Neural progenitor cell (in vitro differentiated cells): Measurements from ENCODE around the gene SLC35E4. TPM values are rescaled to one million over a fixed set of nuclear protein-coding genes. Genes with fewer than 3 reads are reported as not detected.

Source experiments
- DNase-seq: peaks from one replicate; pipeline ENCODE4 v3.0.0-alpha.2; 2016; ENCODE audit warnings: low spot score
- H2AFZ ChIP-seq: fragments of 200-600 bp; sonication (generic); replicated peaks from 2 replicates; pipeline ENCODE4 v1.6.1; 2016; ENCODE audit warnings: antibody characterized with exemption
- H3F3A ChIP-seq: fragments of 200-600 bp; sonication (generic); 2 replicates; pipeline ENCODE4 v1.6.1; 2016; ENCODE audit warnings: antibody characterized with exemption, low read depth
- H3K27ac ChIP-seq: fragments of 200-600 bp; sonication (generic); 2 replicates; pipeline ENCODE4 v1.5.1; 2016; ENCODE audit warnings: mild to moderate bottlenecking
- H3K27me3 ChIP-seq: fragments of 200-600 bp; sonication (generic); 2 replicates; pipeline ENCODE4 v1.6.1; 2016; ENCODE audit warnings: mild to moderate bottlenecking, moderate library complexity
- H3K36me3 ChIP-seq: fragments of 200-600 bp; sonication (generic); 2 replicates; pipeline ENCODE4 v1.5.1; 2016
- H3K4me1 ChIP-seq: fragments of 200-600 bp; sonication (generic); 2 replicates; pipeline ENCODE4 v1.6.1; 2016; ENCODE audit warnings: mixed run types
- H3K4me2 ChIP-seq: fragments of 200-600 bp; sonication (generic); 2 replicates; pipeline ENCODE4 v1.6.1; 2016
- H3K4me3 ChIP-seq: fragments of 200-600 bp; sonication (generic); 2 replicates; pipeline ENCODE4 v1.5.1; 2016
- H3K79me2 ChIP-seq: fragments of 200-600 bp; sonication (generic); 2 replicates; pipeline ENCODE4 v1.6.1; 2016; ENCODE audit warnings: low read depth
- H3K9ac ChIP-seq: fragments of 200-600 bp; sonication (generic); 2 replicates; pipeline ENCODE4 v1.6.1; 2016
- H3K9me3 ChIP-seq: fragments of 200-600 bp; sonication (generic); 2 replicates; pipeline ENCODE4 v1.5.1; 2016; ENCODE audit warnings: low read depth
- H4K20me1 ChIP-seq: fragments of 200-600 bp; sonication (generic); 2 replicates; pipeline ENCODE4 v1.6.1; 2016; ENCODE audit warnings: low read depth
- H3K27ac Mint-ChIP-seq: 3 replicates; pipeline ENCODE4 v1.8.0; 2021; ENCODE audit warnings: mixed read lengths
- H3K27me3 Mint-ChIP-seq: 2 replicates; pipeline ENCODE4 v1.8.0; 2022; ENCODE audit warnings: low read depth, mild to moderate bottlenecking, inconsistent platforms, moderate library complexity, mixed read lengths; ENCODE audit not compliant: insufficient read depth
- H3K36me3 Mint-ChIP-seq: 3 replicates; pipeline ENCODE4 v1.8.0; 2021; ENCODE audit warnings: mixed read lengths
- H3K4me1 Mint-ChIP-seq: 3 replicates; pipeline ENCODE4 v1.8.0; 2021; ENCODE audit warnings: mixed read lengths
- H3K4me3 Mint-ChIP-seq: 3 replicates; pipeline ENCODE4 v1.8.0; 2021; ENCODE audit warnings: mild to moderate bottlenecking, moderate library complexity, mixed read lengths
- H3K9me3 Mint-ChIP-seq: 3 replicates; pipeline ENCODE4 v1.8.0; 2020; ENCODE audit warnings: mixed read lengths
- EZH2 ChIP-seq: fragments of 200-600 bp; sonication (generic); IDR thresholded peaks from 2 replicates; pipeline ENCODE4 v1.6.1; 2017; ENCODE audit warnings: antibody characterized with exemption, mild to moderate bottlenecking, moderate library complexity
- EZH2phosphoT487 ChIP-seq: fragments of 200-600 bp; sonication (generic); IDR thresholded peaks from 2 replicates; pipeline ENCODE4 v1.6.1; 2017; ENCODE audit warnings: antibody characterized with exemption
- total RNA-seq: library from RNA; depleted of rRNA; stranded (reverse); fragments of >200 nt; gene quantifications from 2 replicates; pipeline ENCODE4 v1.2.3, GENCODE V29; 2015; ENCODE audit warnings: low replicate concordance
- TF ChIP-seq, protein P1 (sequence below): fragments of 200-600 bp; sonication (generic); IDR thresholded peaks from 2 replicates; pipeline ENCODE4 v1.5.1; 2017; ENCODE audit warnings: antibody characterized with exemption, mild to moderate bottlenecking

Gene SLC35E4
- total RNA-seq, 1 donor from 2014 or later, result 0.36 TPM

DNA sequence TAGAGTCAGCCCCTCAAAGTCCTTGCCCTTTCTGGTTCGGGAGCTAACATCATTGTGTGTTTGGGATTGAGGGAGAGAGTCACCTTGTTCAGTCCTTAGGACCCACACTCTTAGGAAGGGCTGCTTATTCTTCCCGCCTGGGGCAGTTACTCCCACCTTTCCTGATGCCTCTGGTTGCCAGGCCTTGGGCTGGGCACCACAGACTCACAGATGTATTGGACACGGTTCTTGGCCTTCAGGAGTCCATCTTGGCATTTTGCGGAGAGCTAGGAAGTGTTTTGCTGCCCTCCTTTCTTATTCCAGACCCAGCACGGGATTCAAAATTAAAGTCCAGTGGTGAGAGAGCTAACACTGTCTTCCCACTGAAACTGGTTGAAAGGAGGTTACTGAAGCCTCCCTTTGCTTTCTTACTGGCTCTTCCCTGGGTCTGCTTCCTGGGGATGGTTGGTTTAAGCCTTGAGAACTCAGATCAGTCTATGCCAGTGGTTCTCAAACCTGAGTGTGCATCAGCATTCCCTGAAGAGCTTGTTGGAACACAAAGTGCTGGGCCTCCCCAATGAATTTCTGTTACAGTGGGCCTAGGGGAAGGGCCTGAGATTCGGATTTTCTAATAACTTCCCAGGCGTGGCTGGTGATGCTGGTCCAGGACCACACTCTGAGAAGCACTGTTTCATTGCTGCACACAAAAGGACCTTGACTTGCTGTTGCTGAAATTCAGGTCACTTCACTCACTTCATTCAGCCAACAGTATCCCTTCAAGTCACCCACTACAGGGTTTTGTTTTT lies 60.5 kb downstream of the SLC35E4 start:
- Mint-ChIP-seq H3K36me3 (no peaks in the 10 kb centered on the region), H3K27ac (peak overlapping the region; percentile 36), H3K9me3 (no peaks in the 10 kb centered on the region), H3K4me3 (peak overlapping the region; percentile 86), H3K27me3 (peaks cover 19% of the 10 kb centered on the region), H3K4me1 (peaks cover 19% of the 10 kb centered on the region)
- H3K9ac ChIP-seq, result no peak overlapping the region
- H3K27ac ChIP-seq, result no peak overlapping the region
- DNase-seq, result no peak
- H3K4me1 ChIP-seq, result no peaks in the 10 kb centered on the region
- H3K9me3 ChIP-seq, result no peaks in the 10 kb centered on the region
- no peak overlapping the region for H3K4me2 ChIP-seq
- no peak for TF ChIP-seq EZH2
- TF ChIP-seq, protein P1, sequence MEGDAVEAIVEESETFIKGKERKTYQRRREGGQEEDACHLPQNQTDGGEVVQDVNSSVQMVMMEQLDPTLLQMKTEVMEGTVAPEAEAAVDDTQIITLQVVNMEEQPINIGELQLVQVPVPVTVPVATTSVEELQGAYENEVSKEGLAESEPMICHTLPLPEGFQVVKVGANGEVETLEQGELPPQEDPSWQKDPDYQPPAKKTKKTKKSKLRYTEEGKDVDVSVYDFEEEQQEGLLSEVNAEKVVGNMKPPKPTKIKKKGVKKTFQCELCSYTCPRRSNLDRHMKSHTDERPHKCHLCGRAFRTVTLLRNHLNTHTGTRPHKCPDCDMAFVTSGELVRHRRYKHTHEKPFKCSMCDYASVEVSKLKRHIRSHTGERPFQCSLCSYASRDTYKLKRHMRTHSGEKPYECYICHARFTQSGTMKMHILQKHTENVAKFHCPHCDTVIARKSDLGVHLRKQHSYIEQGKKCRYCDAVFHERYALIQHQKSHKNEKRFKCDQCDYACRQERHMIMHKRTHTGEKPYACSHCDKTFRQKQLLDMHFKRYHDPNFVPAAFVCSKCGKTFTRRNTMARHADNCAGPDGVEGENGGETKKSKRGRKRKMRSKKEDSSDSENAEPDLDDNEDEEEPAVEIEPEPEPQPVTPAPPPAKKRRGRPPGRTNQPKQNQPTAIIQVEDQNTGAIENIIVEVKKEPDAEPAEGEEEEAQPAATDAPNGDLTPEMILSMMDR, result no peak
- no peak for TF ChIP-seq EZH2phosphoT487
- H3F3A ChIP-seq, result peaks cover 6% of the 10 kb centered on the region
- peaks cover 48% of the 10 kb centered on the region for H3K27me3 ChIP-seq
- no peaks in the 10 kb centered on the region for H3K36me3 ChIP-seq
- H3K79me2 ChIP-seq, result no peaks in the 10 kb centered on the region
- H3K4me3 ChIP-seq, result no peak overlapping the region
- peaks cover 8% of the 10 kb centered on the region for H4K20me1 ChIP-seq
- no peak overlapping the region for H2AFZ ChIP-seq

Other genes with a start within 250 kb of the SLC35E4 start
- gene RNF215, start 248.4 kb upstream of the SLC35E4 start, total RNA-seq, result 11.9 and 38.5 TPM in 2 replicates
- gene SEC14L2, start 238.8 kb upstream of the SLC35E4 start, total RNA-seq, result 4.9 and 5.7 TPM in 2 replicates
- gene MTFP1, start 210.0 kb upstream of the SLC35E4 start, total RNA-seq, result 29.9 and 67.9 TPM in 2 replicates
- gene SEC14L3, start 163.8 kb upstream of the SLC35E4 start, total RNA-seq, result not detected in 2 replicates
- 0.31 TPM in 1 of 2 replicates, not detected in the other for gene SEC14L4, start 130.1 kb upstream of the SLC35E4 start, total RNA-seq
- 2.4 and 2.7 TPM in 2 replicates for gene SEC14L6, start 89.0 kb upstream of the SLC35E4 start, total RNA-seq
- 4.3 and 10.1 TPM in 2 replicates for gene GAL3ST1, start 61.1 kb upstream of the SLC35E4 start, total RNA-seq
- 30.2 and 54.4 TPM in 2 replicates for gene PES1, start 43.9 kb upstream of the SLC35E4 start, total RNA-seq
- gene TCN2, start 28.6 kb upstream of the SLC35E4 start, total RNA-seq, result 33.9 and 66.5 TPM in 2 replicates
- gene DUSP18, start 32.1 kb downstream of the SLC35E4 start, total RNA-seq, result 3.1 and 5.6 TPM in 2 replicates
- gene OSBP2, start 59.1 kb downstream of the SLC35E4 start, total RNA-seq, result 0.58 and 2.4 TPM in 2 replicates